Spleen (tissue), 7 donors: ENCODE measurements around the gene SUB1.

Source experiments
- CTCF ChIP-seq, 11 experiments: fragments of 200-600 bp in 7 of 11; fragments of 450-650 bp in 4 of 11; sonication (generic) in 4 of 11; IDR thresholded peaks in 8 of 11; conservative IDR thresholded peaks in 3 of 11; 1 replicate in 7 of 11; 2 replicates in 4 of 11; pipeline versions ENCODE4 v1.4.0 to v1.8.0; 2016 to 2021; ENCODE audit warnings: antibody characterized with exemption in 11 of 11, inconsistent platforms in 4 of 11, mild to moderate bottlenecking in 1 of 11
- POLR2A ChIP-seq, 3 donors: fragments of 450-650 bp; IDR thresholded peaks; one replicate each; pipeline ENCODE4 v1.5.1; 2017; ENCODE audit warnings: antibody characterized with exemption in 3 of 3, mild to moderate bottlenecking in 1 of 3
- donor health status: DM: no; HTN: no; CAD: no; lungs with moderate emphysema.
- donor health status: DM: no; HTN: no; CAD: no.
- donor health status: DM: no; HTN: no; CAD: no.

GRCh38 chr5:32587067-32587551 lies 1.8 kb downstream of the SUB1 start:
- TF ChIP-seq CTCF (IDR thresholded peaks at IDR 0.05 in 8 of 11, conservative IDR thresholded peaks at IDR 0.05 in 3 of 11) (no peak), POLR2A (IDR thresholded peaks at IDR 0.05) (no peak)
